Kidney epithelial cell (primary cell): ENCODE measurements around the gene CORO7. TPM values are rescaled to one million over a fixed set of nuclear protein-coding genes. Genes with fewer than 3 reads are reported as not detected.

Experiments used
- DNase-seq: peaks from one replicate; pipeline ENCODE4 v3.0.0-alpha.2; 2010; ENCODE audit warnings: low read depth
- H3K27me3 ChIP-seq: 2 replicates; pipeline ENCODE4 v1.6.0; 2011; ENCODE audit warnings: low read length; ENCODE audit not compliant: control insufficient read depth, insufficient read depth
- H3K36me3 ChIP-seq: 2 replicates; pipeline ENCODE4 v1.5.1; 2011; ENCODE audit warnings: low read length; ENCODE audit not compliant: control insufficient read depth, insufficient read depth
- H3K4me3 ChIP-seq: 2 replicates; pipeline ENCODE4 v1.5.1; 2011; ENCODE audit warnings: low read depth, mild to moderate bottlenecking, control low read depth, low read length
- CTCF ChIP-seq: IDR thresholded peaks from 2 replicates; pipeline ENCODE4 v1.5.1; 2011; ENCODE audit warnings: mild to moderate bottlenecking, moderate library complexity, low read length, control low read depth, inconsistent platforms; ENCODE audit not compliant: insufficient read depth, poor library complexity, severe bottlenecking
- total RNA-seq: library from RNA; depleted of rRNA; stranded (reverse); fragments of >200 nt; gene quantifications from 2 replicates; pipeline ENCODE4 v1.2.3, GENCODE V29; 2015

CORO7 gene
- total RNA-seq, 1 donor from 2014 or later, result 57.3 TPM

GRCh38 chr16:4359914-4360313 is 56.5 kb downstream of the CORO7 start:
- Histone ChIP-seq H3K36me3 (peaks cover 1% of the 10 kb centered on the region), H3K27me3 (no peaks in the 10 kb centered on the region), H3K4me3 (no peak overlapping the region)
- TF ChIP-seq CTCF, result no peak
- no peak for DNase-seq

- no peak overlapping the region for H3K4me3 ChIP-seq
- H3K27me3 ChIP-seq, result no peaks in the 10 kb centered on the region
- H3K36me3 ChIP-seq, result peaks cover 1% of the 10 kb centered on the region
- peak; percentile 95 for TF ChIP-seq CTCF
- DNase-seq, result no peak
Measured at GRCh38 chr16:4358831-4359561, 57.4 kb downstream of the CORO7 start.

- no peaks in the 10 kb centered on the region for H3K27me3 ChIP-seq
- TF ChIP-seq CTCF, result no peak
- peaks cover 1% of the 10 kb centered on the region for H3K36me3 ChIP-seq
- no peak for DNase-seq
- H3K4me3 ChIP-seq, result no peak overlapping the region
Measured at GRCh38 chr16:4358236-4358635, 58.2 kb downstream of the CORO7 start.

GRCh38 chr16:4356820-4357219 is 59.6 kb downstream of the CORO7 start:
- Histone ChIP-seq H3K27me3 (no peaks in the 10 kb centered on the region), H3K4me3 (no peak overlapping the region), H3K36me3 (peaks cover 1% of the 10 kb centered on the region)
- no peak for DNase-seq
- no peak for TF ChIP-seq CTCF

GRCh38 chr16:4354512-4355409 is 61.6 kb downstream of the CORO7 start:
- no peak for DNase-seq
- H3K36me3 ChIP-seq, result no peaks in the 10 kb centered on the region
- no peak overlapping the region for H3K4me3 ChIP-seq
- TF ChIP-seq CTCF, result no peak
- H3K27me3 ChIP-seq, result no peaks in the 10 kb centered on the region
